ENCODE measurements around the gene CSNK1E.

- TF ChIP-seq CTCF (optimal IDR thresholded peaks at IDR 0.05 in 1 of 3, IDR thresholded peaks at IDR 0.05 in 1 of 3, conservative IDR thresholded peaks at IDR 0.05 in 1 of 3; ENCODE audit: extremely low read depth in 1 of 3, insufficient read depth in 2 of 3, low read length in 3 of 3): no peak
- TF ChIP-seq EZH2 (IDR thresholded peaks at IDR 0.05; ENCODE audit: low read length): no peak
Observed at GRCh38 chr22:38270091-38270992, 46.9 kb downstream of the CSNK1E start.
